Fibroblast of lung (primary cell): ENCODE results near the gene DLK2. TPM values are rescaled to one million over a fixed set of nuclear protein-coding genes. Genes with fewer than 3 reads are reported as not detected.

ENCODE experiments used
- DNase-seq, 2 donors: peaks; one replicate each; pipeline versions ENCODE4 v3.0.0 to v3.0.0-alpha.2; 2010; ENCODE audit warnings: low read depth in 2 of 2
- H2AFZ ChIP-seq: 2 replicates; pipeline ENCODE4 v1.5.1; 2012; ENCODE audit warnings: low read length, control low read depth, inconsistent platforms
- H3K27ac ChIP-seq: 2 replicates; pipeline ENCODE4 v1.5.1; 2011; ENCODE audit warnings: low read length, control low read depth; ENCODE audit not compliant: insufficient read depth
- H3K27me3 ChIP-seq: 2 replicates; pipeline ENCODE4 v1.5.1; 2011; ENCODE audit warnings: mild to moderate bottlenecking, low read length; ENCODE audit not compliant: control insufficient read depth, insufficient read depth
- H3K36me3 ChIP-seq: 2 replicates; pipeline ENCODE4 v1.5.1; 2011; ENCODE audit warnings: low read length; ENCODE audit not compliant: control insufficient read depth, insufficient read depth
- H3K4me1 ChIP-seq: 2 replicates; pipeline ENCODE4 v1.5.1; 2011; ENCODE audit warnings: low read length; ENCODE audit not compliant: control insufficient read depth, insufficient read depth; ENCODE audit errors: extremely low read depth
- H3K4me2 ChIP-seq: 2 replicates; pipeline ENCODE4 v1.5.1; 2011; ENCODE audit warnings: low read length, control low read depth; ENCODE audit not compliant: insufficient read depth; ENCODE audit errors: extremely low read depth
- H3K4me3 ChIP-seq, 4 experiments: fragments of 200-600 bp in 1 of 4; sonication (generic) in 1 of 4; replicated peaks in 1 of 4; 2 replicates each; pipeline ENCODE4 v1.5.1; 2011 to 2016; ENCODE audit warnings: low read length in 4 of 4, low read depth in 3 of 4, mild to moderate bottlenecking in 3 of 4, control low read depth in 2 of 4, inconsistent platforms in 1 of 4, mixed read lengths in 1 of 4; ENCODE audit not compliant: insufficient read depth in 1 of 4; ENCODE audit errors: control extremely low read depth in 1 of 4
- H3K79me2 ChIP-seq: 2 replicates; pipeline ENCODE4 v1.5.1; 2012; ENCODE audit warnings: mild to moderate bottlenecking, low read length, inconsistent platforms; ENCODE audit not compliant: control insufficient read depth, insufficient read depth
- H3K9ac ChIP-seq: 2 replicates; pipeline ENCODE4 v1.5.1; 2011; ENCODE audit warnings: mild to moderate bottlenecking, low read length, control low read depth; ENCODE audit not compliant: insufficient read depth
- H3K9me3 ChIP-seq: 2 replicates; pipeline ENCODE4 v1.5.1; 2012; ENCODE audit warnings: low read depth, low read length; ENCODE audit not compliant: control insufficient read depth, insufficient read depth
- H4K20me1 ChIP-seq: 2 replicates; pipeline ENCODE4 v1.5.1; 2011; ENCODE audit warnings: low read length; ENCODE audit not compliant: control insufficient read depth, insufficient read depth; ENCODE audit errors: extremely low read depth
- CTCF ChIP-seq, 2 donors: IDR thresholded peaks in 1 of 2; conservative IDR thresholded peaks in 1 of 2; 1 replicate in 1 of 2; 2 replicates in 1 of 2; pipeline ENCODE4 v1.5.1; 2011 to 2012; ENCODE audit warnings: low read length in 2 of 2, control low read depth in 1 of 2, inconsistent platforms in 1 of 2, low read depth in 1 of 2, mild to moderate bottlenecking in 1 of 2
- EZH2 ChIP-seq: IDR thresholded peaks from 2 replicates; pipeline ENCODE4 v1.5.1; 2012; ENCODE audit warnings: low read length, control low read depth, mild to moderate bottlenecking; ENCODE audit errors: missing control alignments
- polyA plus RNA-seq, 2 donors: library from polyadenylated mRNA; depleted of rRNA in 1 of 2; stranded (reverse) in 1 of 2; unstranded in 1 of 2; fragments of >200 nt; gene quantifications; 2 replicates each; pipeline ENCODE4 v1.2.1, GENCODE V29; 2011 to 2012; ENCODE audit warnings: missing spikeins in 1 of 2
- total RNA-seq: library from RNA; depleted of rRNA; stranded (reverse); fragments of >200 nt; gene quantifications from 2 replicates; pipeline ENCODE4 v1.2.1, GENCODE V29; 2014

Gene DLK2
- total and polyA plus RNA-seq, 2 donors (not counting 1 experiment from before 2014, with no cell fraction given), result 0.17 to 0.23 TPM

DNA sequence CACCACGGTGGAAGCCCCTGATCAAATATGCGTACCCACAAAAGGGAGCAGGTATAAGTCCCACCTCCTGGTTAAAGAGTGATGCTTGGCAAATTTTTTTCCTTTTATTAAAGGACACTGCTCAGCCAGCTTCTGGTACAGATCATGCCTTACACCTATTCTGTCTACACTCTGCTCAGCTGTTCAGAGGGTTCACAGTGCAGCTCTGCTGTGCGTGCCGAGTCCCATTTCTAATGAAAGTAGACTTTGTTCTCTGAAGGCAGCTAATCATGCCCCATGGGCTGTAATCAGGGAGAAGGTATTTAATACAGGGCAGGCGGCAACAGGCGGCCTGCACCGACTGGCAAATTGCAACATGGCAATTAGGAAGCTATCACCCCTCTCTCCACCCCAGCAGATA, 38.5 kb upstream of the DLK2 start:
- Histone ChIP-seq H3K79me2 (peaks cover 12% of the 10 kb centered on the region), H3K27me3 (no peaks in the 10 kb centered on the region), H3K27ac (no peak overlapping the region), H3K4me3 (no peak overlapping the region), H3K9me3 (no peaks in the 10 kb centered on the region), H3K4me2 (no peak overlapping the region), H4K20me1 (no peaks in the 10 kb centered on the region), H3K4me1 (peaks cover 26% of the 10 kb centered on the region), H2AFZ (no peak overlapping the region), H3K36me3 (peaks cover 1% of the 10 kb centered on the region), H3K9ac (no peak overlapping the region)
- DNase-seq, result no peak
- TF ChIP-seq CTCF (conservative IDR thresholded peaks at IDR 0.05 in 1 of 2, IDR thresholded peaks at IDR 0.05 in 1 of 2; ENCODE audit: low read depth in 1 of 2, low read length in 2 of 2) (no peak), EZH2 (no peak)

DNA sequence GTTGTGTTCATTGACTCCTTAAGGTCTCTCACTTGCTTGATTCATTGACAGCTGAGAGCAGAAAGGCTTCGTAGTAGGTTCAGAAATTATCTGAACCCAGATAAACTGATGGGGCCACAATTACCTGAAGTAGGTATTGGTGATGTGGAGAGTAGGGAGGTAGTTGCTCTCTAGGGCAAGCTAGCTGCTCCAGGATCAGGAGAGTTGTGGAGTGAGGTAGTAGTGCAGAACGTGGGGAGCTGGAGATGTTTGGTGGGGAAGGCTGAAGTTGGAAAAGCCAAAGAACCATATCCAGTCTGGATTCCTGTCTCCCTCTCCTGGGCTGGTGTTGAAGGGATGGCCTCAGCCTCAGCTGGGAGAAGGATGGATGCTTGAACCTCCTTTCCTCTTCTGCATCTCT, 37.9 kb upstream of the DLK2 start:
- H3K9ac ChIP-seq, result no peak overlapping the region
- H4K20me1 ChIP-seq, result no peaks in the 10 kb centered on the region
- H3K4me3 ChIP-seq, result no peak overlapping the region
- H3K4me1 ChIP-seq, result peaks cover 29% of the 10 kb centered on the region
- H3K9me3 ChIP-seq, result no peaks in the 10 kb centered on the region
- TF ChIP-seq EZH2, result no peak
- no peak for TF ChIP-seq CTCF (conservative IDR thresholded peaks at IDR 0.05 in 1 of 2, IDR thresholded peaks at IDR 0.05 in 1 of 2; ENCODE audit: low read depth in 1 of 2, low read length in 2 of 2)
- DNase-seq, result no peak
- H3K79me2 ChIP-seq, result peaks cover 12% of the 10 kb centered on the region
- H3K4me2 ChIP-seq, result no peak overlapping the region
- H3K27ac ChIP-seq, result no peak overlapping the region
- no peak overlapping the region for H2AFZ ChIP-seq
- H3K36me3 ChIP-seq, result no peaks in the 10 kb centered on the region
- no peaks in the 10 kb centered on the region for H3K27me3 ChIP-seq

DNA sequence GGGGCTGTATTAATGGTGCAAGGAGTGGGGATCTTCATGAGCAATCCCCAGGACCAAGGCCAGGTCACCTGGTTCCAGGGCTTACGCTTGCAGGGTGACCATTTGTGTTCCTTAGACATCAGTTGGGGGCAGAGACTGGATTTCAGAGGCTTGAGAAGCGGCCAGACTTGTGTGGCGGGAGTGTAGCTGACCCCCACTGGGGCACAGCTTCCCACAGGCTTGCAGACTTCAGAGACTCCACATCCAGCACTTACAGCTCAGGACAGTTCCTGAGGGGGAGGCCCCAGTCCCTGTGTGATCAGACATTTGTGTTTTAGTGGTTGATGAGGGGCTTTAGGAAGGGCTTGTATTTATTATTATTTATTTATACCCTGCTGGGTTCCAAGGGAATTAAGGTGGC, 37.3 kb upstream of the DLK2 start:
- H3K36me3 ChIP-seq, result no peaks in the 10 kb centered on the region
- H3K9me3 ChIP-seq, result no peaks in the 10 kb centered on the region
- H4K20me1 ChIP-seq, result no peaks in the 10 kb centered on the region
- peak overlapping the region in 1 of 4 experiments; percentile 27 for H3K4me3 ChIP-seq
- no peak for TF ChIP-seq EZH2
- TF ChIP-seq CTCF (conservative IDR thresholded peaks at IDR 0.05 in 1 of 2, IDR thresholded peaks at IDR 0.05 in 1 of 2; ENCODE audit: low read depth in 1 of 2, low read length in 2 of 2), result no peak
- H2AFZ ChIP-seq, result no peak overlapping the region
- H3K4me2 ChIP-seq, result peak overlapping the region; percentile 84
- H3K9ac ChIP-seq, result no peak overlapping the region
- DNase-seq, result peak in 1 of 2 donors; percentile 62
- H3K79me2 ChIP-seq, result peaks cover 12% of the 10 kb centered on the region
- no peaks in the 10 kb centered on the region for H3K27me3 ChIP-seq
- H3K27ac ChIP-seq, result peak overlapping the region; percentile 43
- H3K4me1 ChIP-seq, result peaks cover 29% of the 10 kb centered on the region
